ENCODE results near the gene CD68.
"Not testable (repeated sequence)": the region's sequence is repeated elsewhere in the genome, so short reads cannot be mapped to it uniquely, and the experiment has no call there.

- TF ChIP-seq POLR2A (IDR thresholded peaks at IDR 0.05; ENCODE audit: low read length); GATA1 (IDR thresholded peaks at IDR 0.05; ENCODE audit: low read depth, low read length): not testable (repeated sequence)
These were observed 18.1 kb downstream of the CD68 start for GRCh38 chr17:7597561-7597960.

All from erythroblast (primary cell).